NB4 (cell line): Measurements from ENCODE around the gene CDC42EP5.
"Not testable (repeated sequence)": the region's sequence is repeated elsewhere in the genome, so short reads cannot be mapped to it uniquely, and the experiment has no call there.

Experiments used
- DNase-seq: peaks from one replicate; pipeline ENCODE4 v3.0.0; 2010; ENCODE audit warnings: low read depth
- H3K4me3 ChIP-seq: one replicate; pipeline ENCODE4 v1.5.1; 2011; ENCODE audit warnings: mild to moderate bottlenecking, low read depth, low read length, moderate library complexity
- MYC ChIP-seq: IDR thresholded peaks from 2 replicates; pipeline ENCODE4 v1.6.1; 2011; ENCODE audit warnings: low read depth, low read length
- POLR2A ChIP-seq: IDR thresholded peaks from 2 replicates; pipeline ENCODE4 v1.6.1; 2011; ENCODE audit warnings: mild to moderate bottlenecking; ENCODE audit not compliant: insufficient read length; ENCODE audit errors: extremely low read depth
- TF ChIP-seq, protein P1 (sequence below): IDR thresholded peaks from one replicate; pipeline ENCODE4 v1.5.1; 2012; ENCODE audit warnings: low read depth, low read length
- TF ChIP-seq, protein P2 (sequence below): IDR thresholded peaks from 2 replicates; pipeline ENCODE4 v1.6.1; 2011; ENCODE audit warnings: low read depth, low read length

The CDC42EP5 gene

DNA sequence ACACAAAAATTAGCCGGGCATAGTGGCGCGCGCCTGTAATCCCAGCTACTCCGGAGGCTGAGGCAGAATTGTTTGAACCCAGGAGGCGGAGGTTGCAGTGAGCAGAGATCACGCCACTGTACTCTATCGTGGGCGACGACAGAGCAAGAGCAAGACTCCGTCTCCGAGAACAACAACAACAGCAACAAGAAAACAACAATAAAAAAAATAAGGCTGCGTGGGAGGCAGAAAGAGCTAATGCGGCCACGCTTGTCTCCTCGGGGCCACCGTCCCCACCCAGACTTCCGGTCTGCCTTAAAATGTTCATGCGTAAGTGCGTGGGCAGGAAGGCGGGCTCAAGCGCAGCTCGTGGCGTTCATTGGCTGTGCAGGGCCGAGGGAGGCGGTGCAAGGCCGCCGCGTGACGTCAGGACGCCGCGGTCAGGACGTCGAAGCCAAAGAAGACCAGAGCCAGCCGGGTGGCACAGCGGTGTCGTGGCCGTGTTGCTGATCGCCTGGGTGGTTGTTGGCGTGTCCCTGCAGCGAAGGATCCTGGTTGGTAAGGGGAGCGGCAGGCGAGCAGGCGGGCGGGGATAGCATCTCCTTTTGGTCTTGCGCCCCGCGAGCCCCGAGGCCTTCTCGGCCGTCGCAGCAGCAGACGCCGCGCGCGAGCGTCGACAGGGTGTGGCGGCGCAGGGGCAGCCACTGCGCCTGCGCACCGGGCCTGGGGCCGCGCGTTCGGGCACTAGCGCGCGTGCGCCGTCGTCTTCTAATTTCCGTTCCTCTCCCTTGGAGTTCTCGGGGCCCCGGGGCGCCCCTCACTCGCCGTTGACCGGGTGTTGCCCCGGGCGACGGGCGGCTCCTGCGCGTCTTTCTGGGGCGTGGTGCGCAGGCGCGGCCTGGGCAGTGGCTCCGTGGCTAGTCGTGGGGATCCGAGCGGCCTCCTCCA is 24.1 kb downstream of the CDC42EP5 start, which contains the start of gene LENG8:
Gene LENG8 (plus strand): TSS at position 426 of the 927 bp plus-strand sequence. CDS start 2,146 bp downstream, outside the sequence.
- peak within 1 kb of the TSS; percentile 94 for H3K4me3 ChIP-seq
- TF ChIP-seq, protein P1, sequence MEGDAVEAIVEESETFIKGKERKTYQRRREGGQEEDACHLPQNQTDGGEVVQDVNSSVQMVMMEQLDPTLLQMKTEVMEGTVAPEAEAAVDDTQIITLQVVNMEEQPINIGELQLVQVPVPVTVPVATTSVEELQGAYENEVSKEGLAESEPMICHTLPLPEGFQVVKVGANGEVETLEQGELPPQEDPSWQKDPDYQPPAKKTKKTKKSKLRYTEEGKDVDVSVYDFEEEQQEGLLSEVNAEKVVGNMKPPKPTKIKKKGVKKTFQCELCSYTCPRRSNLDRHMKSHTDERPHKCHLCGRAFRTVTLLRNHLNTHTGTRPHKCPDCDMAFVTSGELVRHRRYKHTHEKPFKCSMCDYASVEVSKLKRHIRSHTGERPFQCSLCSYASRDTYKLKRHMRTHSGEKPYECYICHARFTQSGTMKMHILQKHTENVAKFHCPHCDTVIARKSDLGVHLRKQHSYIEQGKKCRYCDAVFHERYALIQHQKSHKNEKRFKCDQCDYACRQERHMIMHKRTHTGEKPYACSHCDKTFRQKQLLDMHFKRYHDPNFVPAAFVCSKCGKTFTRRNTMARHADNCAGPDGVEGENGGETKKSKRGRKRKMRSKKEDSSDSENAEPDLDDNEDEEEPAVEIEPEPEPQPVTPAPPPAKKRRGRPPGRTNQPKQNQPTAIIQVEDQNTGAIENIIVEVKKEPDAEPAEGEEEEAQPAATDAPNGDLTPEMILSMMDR = no peak
- TF ChIP-seq, protein P2, sequence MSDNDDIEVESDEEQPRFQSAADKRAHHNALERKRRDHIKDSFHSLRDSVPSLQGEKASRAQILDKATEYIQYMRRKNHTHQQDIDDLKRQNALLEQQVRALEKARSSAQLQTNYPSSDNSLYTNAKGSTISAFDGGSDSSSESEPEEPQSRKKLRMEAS = peak; percentile 56; the same call in 1 of the 2 replicates
- TF ChIP-seq POLR2A (peak; percentile 88), MYC (peak; percentile 52; the same call in 1 of the 2 replicates)
- DNase-seq = peak; percentile 96

DNA sequence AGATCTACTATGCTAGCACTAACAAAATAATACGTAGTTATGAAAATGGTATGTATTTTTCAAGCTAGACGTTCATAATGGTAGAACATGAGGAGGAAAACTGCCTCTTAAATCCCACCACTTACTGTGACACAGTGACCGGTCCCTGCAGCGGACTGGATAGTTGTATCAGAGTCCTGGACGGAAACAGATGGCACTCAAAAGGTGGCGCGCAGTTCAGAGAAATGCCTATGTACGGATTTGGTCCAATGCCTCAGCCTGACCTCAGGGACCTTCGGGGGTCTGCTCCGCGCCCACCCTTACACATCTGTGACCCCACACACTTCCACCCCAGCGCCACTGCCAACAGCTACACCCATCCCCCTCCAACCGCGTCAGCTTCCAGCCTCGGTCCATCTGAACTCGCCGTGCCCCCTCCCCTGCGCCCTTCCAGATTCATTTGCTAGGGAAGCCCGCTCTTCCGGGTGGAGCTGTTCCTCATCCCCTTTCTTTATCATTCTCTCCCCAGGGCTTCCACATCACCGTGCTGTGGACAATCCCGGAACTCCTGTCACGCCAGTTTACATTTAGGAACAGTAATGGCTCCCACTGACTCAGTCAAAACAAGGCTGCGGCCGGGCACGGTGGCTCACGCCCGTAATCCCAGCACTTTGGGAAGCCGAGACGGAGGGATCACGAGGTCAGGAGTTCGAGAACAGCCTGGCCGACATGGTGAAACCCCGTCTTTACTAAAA is 24.9 kb downstream of the CDC42EP5 start:
- no peak for TF ChIP-seq MYC
- TF ChIP-seq POLR2A = no peak
- DNase-seq = peak; percentile 54
- peak overlapping the region; percentile 78 for H3K4me3 ChIP-seq

DNA sequence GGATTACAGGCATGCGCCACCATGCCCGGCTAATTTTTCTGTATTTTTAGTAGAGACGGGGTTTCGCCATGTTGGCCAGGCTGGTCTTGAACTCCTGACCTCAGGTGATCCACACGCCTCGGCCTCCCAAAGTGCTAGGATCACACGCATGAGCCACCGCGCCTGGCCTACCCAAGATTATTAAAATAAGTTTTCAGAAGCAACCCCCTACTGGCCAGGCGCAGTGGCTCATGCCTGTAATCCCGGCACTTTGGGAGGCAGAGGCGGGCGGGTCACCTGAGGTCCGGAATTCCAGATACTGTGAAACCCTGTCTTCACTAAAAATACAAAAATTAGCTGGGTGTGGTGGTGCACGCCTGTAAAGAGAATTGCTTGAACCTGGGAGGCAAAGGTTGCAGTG is 26.7 kb downstream of the CDC42EP5 start:
- not testable (repeated sequence) for H3K4me3 ChIP-seq, DNase-seq

DNA sequence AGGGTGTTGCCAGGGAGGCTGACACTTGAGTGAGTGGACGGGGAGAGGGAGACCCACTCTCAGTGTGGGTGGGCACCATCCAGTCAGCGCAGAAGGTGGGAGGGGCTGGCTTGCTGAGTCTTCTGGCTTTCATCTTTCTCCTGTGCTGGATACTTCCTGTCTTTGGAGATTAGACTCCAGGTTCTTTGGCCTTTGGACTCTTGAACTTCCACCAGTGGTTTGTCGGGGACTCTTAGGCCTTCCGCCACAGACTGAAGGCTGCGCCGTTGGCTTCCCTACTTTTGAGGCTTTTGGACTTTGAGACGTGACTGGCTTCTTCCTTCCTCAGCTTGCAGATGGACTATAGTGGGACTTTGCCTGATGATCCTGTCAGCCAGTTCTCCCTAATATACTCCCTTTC is 28.4 kb downstream of the CDC42EP5 start:
- DNase-seq = no peak
- TF ChIP-seq MYC = no peak
- TF ChIP-seq, protein P2 = no peak
- TF ChIP-seq, protein P1 = no peak
- TF ChIP-seq POLR2A = no peak

DNA sequence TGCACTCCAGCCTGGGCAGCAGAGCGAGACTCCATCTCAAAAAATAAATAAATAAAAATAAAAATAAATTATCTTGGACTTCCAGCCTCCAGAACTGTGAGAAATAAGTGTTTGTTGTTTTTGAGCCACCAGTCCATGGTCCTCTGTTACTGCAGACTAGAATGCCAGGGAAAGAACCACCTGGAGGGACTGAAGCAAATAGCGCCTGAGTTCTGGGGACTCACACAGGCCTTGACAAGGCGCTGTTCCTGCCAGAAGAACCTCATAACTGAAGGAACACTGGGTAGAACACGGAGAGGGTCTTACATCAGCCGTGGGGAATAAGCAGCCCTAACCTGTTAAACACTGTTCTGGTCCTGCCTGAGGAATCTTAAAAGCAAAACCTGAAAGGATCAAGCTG is 32.5 kb downstream of the CDC42EP5 start:
- TF ChIP-seq, protein P2 = no peak
- no peak for TF ChIP-seq MYC
- H3K4me3 ChIP-seq = no peak overlapping the region
- no peak for DNase-seq

More for the DNA sequence above, 28.4 kb downstream of the CDC42EP5 start:
- H3K4me3 ChIP-seq = no peak overlapping the region

DNA sequence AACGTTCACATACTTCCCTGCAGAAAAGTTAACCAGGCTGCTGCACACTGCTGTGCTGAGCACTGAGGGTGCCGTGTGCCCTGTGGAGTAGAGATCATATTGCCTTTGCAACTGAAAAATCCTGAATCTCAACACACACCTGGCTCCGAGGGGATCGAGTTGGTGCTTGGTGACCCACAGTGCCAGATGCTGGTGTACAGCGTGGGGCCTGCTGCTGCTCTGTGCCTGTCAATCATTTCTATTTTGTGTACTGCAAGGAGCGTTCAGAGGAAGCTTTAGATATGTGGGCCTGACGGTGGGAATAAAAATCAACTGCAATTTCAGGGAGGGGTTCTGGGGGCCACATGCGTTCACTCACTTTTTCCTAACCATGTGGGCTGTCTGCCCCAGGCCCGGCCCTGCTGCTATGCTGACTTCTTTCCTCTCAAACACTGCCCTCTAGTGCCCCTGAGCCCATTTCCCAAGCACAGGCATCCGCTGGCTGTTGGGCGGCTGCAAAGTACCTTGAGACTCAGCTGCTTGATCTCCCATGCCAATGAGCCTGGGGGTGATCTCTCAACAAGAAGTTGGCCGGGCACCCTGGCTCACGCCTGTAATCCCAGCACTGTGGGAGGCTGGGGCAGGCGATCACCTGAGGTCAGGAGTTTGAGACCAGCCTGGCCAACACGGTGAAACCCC is 33.8 kb downstream of the CDC42EP5 start:
- no peak overlapping the region for H3K4me3 ChIP-seq
- DNase-seq = peak; percentile 55
- TF ChIP-seq MYC (peak; percentile 38; the same call in 1 of the 2 replicates), POLR2A (no peak)
- TF ChIP-seq, protein P2 = peak; percentile 58
- TF ChIP-seq, protein P1 = peak; percentile 35
